Stimulated activated CD8-positive, alpha-beta memory T cell treated with anti-CD3 and anti-CD28 coated beads, Interleukin-15, amount 100 ng/mL, for 1 hour (primary cell): ENCODE data around the gene USP7.

ENCODE experiments used
- DNase-seq: peaks from one replicate; pipeline ENCODE4 v3.0.0-alpha.2; 2020; ENCODE audit warnings: low read depth

The USP7 gene

GRCh38 chr16:8900343-8900742 lies 63.4 kb downstream of the USP7 start:
- no peak for DNase-seq

DNA sequence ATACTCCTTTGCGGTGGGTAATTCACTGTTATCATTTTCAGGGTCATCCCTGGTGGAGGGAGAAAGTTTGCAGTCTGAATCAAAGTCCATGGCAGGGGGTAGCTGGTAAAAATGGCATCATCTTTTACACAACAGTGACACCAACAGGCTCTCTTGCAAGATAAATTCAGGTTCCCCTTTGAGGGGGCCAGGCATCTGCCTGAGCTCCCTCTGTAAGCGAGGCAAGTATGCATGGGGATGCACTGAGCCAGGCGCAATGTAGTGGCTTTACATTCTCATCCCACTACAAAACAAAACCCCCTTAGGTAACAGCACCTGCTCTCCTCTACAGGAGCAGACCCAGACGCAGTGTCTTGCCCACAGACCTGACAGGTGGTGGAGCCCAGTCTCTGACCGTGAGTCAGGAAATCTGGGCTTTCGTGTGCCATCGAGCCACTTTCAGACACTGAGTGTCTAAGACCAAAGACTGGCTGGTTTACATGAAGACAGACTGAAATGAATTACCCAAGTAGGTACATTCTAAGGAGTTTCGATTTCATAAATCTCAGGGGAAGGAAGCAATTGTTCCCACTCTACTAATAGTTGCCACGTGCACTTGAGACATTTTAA lies 63.9 kb downstream of the USP7 start:
- no peak for DNase-seq

DNA sequence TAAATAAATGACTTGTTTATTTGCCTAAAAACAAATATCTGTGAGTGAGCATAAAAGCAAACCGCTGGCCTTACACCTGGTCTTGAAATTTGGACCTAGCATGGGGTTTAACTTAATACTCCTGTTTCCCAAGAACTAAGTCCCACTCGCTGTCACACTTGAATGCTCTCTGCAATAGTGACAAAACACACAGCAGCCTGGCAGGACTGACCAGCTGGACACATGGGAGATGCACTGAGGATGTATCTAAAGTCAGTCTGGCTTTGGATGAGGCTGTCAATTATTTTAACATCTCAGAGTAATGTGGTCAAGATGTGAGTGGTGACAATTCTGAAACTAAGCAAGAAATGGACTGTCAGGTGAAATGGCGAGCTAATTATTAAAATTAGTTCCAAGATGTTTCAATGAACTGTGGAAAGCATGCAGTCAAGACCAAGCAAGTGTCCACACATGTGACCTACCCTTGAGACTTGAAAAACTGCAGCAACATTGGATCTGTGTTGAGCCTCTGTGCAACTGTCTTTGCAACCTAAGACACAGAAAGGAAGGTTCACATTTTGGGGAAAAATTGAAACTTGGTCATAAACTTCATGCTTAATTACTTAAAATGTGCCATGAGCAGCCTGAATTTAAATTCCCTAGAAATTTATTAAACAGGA lies 64.9 kb downstream of the USP7 start:
- no peak for DNase-seq

DNA sequence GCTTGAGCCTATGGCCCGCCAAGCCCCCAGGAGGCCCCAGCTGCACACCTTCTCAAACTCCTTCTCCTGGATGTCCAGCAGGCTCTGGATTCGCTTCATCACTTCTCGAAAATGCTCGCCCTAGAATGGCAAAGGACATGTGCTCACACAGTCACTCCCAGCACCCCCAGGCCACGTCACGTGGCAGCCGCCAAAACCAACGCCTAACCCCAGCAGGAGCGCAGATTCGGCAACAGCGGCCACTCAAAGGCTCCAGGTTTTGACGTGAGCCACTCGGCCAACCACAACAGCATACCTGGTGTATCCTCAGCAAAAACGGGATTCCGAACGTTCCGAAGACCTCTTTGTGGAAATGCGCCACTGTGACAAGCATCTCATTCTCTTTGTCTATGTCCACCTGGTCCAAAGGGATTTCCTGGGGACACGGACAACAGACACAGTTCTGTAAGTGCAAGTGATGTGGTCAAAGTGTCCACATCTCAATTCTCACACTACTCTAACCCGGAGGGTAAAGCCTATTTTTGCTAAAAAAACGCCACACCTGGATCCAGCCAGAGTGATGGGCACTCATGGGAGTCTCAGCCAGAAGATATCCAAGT lies 68.9 kb downstream of the USP7 start:
- no peak for DNase-seq

DNA sequence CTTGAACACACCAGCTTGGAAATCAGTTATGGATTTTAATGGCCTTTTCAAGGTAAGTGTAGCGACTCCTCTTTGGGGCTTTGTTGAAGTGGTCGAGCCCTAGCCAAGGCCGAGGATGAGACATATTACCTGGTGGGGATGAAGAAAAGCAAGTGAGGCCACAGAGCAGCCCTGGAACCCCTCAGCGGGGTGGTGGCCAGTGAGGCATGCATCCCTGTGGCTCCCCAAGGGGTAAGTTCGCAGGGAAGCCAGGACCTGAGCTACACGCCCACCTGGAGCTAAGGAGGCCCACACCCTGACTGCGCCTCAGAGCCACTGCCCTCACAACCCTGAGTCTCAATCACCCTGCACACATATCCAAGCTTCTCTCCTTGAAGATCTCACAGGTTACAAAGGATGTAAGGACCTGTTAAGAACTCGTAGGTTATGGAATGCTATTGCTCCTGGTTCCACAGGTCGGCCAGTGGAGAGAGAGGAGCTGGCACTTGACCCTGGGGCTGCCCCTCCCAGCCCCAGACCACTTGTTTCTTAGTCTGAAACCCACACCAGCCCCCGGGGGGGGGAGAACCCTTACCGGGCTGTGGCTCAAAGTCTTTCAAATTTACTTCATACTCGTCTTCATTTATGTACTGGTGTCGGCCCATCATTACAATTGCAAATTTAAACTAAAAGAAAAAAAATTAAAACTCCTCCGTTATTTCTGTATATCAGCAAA lies 69.6 kb downstream of the USP7 start:
- no peak for DNase-seq

DNA sequence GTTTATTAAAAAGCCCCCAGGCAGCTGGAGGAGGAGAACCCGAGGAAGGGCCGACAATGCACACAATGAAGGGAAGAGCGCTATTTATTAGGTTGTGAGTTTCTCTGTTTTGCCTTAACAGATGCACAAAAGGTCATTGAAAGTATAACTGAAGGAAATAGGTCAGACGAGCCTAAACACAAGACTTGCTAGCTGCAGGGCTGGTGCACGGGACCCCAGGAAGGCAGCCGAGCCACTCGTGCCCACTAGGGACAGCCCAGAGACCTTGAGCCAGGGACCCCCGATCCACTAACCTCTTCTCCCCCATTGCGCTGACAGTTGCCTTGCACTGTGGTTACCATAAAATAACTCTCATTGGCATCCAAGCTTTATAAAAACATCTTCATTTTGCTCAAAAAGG lies 70.3 kb downstream of the USP7 start:
- DNase-seq, result no peak

- DNase-seq, result no peak
Observed at GRCh38 chr16:8892101-8892575, 71.6 kb downstream of the USP7 start.

DNA sequence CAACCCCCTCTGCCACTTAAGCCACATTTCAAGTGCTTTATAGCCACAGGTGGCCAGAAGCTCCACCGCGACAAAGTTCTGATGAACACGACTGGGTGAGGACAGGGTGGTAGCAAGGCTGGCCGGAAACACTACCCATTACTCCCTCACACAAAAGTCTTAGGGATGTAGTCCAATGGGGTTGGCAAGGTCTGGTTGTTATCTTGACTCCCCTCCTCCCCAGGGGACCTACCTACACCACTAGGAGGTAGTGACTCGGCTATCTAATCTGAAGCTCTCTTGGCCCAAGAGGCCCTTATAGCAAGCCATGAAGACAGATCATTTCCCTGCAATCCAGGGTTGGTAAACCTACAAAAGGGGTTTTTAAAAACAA lies 73.2 kb downstream of the USP7 start:
- DNase-seq, result no peak

DNA sequence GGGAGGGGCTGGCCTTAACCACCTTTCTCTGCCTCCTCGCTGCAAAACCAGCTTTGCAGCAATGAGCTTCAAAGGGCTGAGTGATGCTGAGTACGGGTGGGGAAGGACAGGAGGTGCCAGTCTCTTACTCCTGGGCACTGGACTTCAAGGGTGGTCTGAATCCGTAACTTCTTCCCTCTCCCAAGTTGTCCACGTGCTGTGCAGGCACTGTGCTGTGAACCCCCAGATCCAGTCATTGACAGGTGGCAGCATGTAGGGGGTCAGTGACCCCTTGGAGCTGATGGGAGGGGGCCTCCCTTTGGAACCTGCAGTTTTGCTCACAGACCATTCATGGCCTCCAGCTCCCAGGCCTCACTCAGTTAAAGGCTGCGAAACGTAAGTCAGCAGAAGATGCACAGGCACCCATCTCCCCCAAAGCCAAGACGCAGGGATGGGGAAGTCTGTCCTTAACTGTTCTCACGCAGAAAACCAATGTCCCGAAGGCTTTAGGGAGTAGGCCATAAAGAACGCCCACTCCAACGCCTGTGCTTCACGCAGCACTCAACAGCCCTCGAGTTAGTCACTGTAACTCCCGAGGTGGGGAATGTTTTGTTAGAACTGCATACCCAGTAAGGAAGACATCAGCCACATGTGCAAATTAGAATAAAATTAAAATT lies 73.7 kb downstream of the USP7 start:
- no peak for DNase-seq

GRCh38 chr16:8888951-8889892 lies 74.5 kb downstream of the USP7 start:
- DNase-seq, result no peak

- DNase-seq, result no peak
Observed at GRCh38 chr16:8887952-8888560, 75.7 kb downstream of the USP7 start.

DNA sequence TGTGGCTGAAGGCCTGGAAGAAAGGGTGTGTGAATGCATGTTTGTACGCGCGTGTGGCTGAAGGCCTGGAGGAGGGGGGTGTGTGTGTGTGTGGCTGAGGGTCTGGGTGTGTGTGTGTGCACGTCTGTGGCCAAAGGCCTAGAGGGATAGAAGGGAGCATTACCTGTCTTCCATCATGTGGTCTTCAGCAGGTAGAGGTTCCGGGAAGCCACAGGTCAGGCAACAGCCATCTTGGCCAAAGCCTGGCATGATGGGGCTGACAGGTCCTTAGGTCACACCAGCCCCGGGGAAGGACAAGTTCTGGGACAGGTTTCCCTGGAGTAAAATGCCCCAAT lies 76.3 kb downstream of the USP7 start:
- DNase-seq, result no peak

GRCh38 chr16:8886593-8887430 lies 76.9 kb downstream of the USP7 start:
- DNase-seq, result no peak

DNA sequence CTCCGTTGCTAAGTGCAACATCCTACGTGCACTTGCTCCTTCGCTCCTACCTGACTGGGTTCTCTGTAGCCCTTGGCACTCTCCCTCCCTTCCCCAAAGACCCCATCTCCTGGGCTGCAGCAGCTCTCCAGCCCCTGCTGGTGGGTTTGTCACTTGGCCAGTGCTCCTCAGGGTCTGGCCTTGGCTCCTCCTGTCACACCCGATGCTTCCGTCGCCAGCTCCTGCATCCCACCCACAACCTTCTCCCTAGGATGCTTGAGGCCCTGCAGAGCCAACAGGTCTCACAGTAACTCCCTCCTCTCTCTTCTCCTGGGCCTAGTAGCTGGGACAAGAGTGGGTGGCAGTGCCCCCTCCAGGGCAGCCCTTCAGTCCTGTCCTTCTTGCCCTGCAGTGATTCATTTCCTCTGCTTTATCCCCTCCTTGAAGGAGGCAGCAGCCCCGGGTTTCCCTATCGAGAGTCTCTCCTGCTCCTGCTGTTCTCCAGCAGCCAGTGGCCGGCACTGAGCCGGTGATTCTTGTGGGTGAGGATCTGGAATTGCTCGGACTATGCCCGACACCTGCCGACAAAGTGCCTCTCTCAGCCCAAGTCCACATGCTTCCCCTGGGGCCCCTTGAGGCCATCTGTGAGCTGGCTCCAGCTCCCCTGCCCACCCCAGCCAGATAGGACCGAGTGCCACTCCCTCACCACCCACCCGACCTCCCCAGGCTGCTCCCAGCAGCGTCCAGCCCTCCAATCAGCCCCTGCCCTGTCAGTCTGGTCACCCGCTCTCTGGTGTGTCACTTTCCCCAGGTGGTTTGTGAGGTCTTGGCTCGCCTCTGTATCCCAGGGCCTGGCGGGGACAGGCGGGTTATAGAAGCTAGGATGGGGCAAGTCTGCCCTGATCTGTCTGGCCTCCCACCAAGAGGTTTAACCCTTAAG lies 77.8 kb downstream of the USP7 start:
- DNase-seq, result no peak

GRCh38 chr16:8882725-8883377 lies 80.9 kb downstream of the USP7 start:
- DNase-seq, result no peak

GRCh38 chr16:8882041-8882617 lies 81.6 kb downstream of the USP7 start, which contains the start of gene LITAFD:
TSS of gene LITAFD (plus strand) at chr16:8882351. CDS start at chr16:8884356, 2,005 bp downstream.
- DNase-seq, result no peak

GRCh38 chr16:8880839-8881510 lies 82.7 kb downstream of the USP7 start:
- no peak for DNase-seq
